NOMO-1 treated with dmso at 0.1 percent for 144 hours (cell line): ENCODE results near the gene PTPN3.
A peak's percentile ranks its signal among the peaks of the same experiment; 100 is the strongest.

Experiments used
- DNase-seq: peaks from one replicate; lab custom pipeline; 2025; ENCODE audit not compliant: unreplicated experiment; lab: John Stamatoyannopoulos, UW

The PTPN3 gene

GRCh38 chr9:109478051-109478563 lies 20.0 kb downstream of the PTPN3 start:
- no peak for DNase-seq

GRCh38 chr9:109477258-109478050 lies 20.7 kb downstream of the PTPN3 start:
- peak; percentile 67 for DNase-seq

GRCh38 chr9:109476642-109477257 lies 21.4 kb downstream of the PTPN3 start:
- no peak for DNase-seq

- DNase-seq = no peak
Measured at GRCh38 chr9:109475526-109475925, 22.6 kb downstream of the PTPN3 start.

GRCh38 chr9:109474944-109475343 lies 23.2 kb downstream of the PTPN3 start:
- DNase-seq = no peak

DNA sequence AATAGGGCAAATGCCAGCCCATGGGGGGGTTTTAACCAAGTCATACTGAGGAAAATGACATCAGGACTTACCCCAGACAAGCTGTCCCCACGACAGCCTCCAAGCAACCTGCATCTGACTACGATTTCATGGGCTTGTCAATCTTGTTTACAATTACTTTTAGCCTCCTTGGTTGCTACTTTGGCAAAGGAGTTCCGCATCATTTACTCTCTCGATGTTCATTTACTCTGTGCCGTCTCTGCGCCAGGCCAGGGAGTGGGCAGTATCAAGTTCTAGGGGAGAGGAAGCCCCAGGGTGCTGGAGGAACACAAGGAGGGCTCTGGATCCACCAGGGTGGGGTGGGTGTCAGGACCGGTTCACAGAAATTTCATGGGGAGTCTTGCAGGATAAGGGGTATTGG lies 23.9 kb downstream of the PTPN3 start:
- no peak for DNase-seq

GRCh38 chr9:109473329-109473728 lies 24.8 kb downstream of the PTPN3 start:
- no peak for DNase-seq

DNA sequence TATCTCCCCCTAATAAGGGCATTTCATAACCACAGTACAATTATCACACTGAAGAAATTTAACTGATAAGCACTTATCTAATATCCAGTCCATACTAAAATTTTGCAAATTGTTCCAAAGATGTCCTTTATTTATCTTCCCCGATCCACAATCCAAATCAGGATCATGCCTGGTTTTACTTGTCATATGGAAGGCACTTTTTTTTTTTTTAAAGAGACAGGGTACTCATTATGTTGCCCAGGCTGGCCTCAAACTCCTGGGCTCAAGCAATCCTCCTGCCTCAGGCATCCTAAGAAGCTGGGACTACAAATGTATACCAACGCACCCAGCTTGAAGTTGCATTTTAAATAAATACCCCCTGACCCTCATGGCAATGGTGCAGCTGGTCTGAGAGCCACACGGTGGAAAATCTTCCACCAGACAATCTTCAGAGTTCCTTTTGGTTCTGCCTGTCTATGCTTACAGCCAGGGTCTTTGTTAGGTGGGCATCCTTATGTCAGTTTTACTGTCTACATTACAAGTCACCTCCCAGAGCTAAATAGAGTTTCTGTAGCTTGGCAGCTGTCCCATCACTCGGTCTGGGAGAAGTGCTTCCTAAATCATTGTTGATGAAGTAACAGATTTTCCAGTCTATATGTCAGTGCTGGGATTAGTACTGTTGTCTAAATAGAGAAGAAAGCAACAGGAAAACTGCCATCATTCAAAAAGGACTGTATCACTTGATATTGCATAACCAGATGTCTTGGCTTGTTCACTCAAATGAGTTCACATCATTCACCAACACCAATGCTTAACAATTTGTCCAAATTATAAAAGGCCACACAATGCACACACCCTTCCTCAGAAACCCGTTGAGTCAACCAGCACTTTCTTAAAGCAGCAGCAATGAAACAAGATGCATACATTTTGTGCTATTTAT lies 26.4 kb downstream of the PTPN3 start:
- DNase-seq = no peak

GRCh38 chr9:109469646-109470358 lies 28.3 kb downstream of the PTPN3 start:
- peak; percentile 24 for DNase-seq

DNA sequence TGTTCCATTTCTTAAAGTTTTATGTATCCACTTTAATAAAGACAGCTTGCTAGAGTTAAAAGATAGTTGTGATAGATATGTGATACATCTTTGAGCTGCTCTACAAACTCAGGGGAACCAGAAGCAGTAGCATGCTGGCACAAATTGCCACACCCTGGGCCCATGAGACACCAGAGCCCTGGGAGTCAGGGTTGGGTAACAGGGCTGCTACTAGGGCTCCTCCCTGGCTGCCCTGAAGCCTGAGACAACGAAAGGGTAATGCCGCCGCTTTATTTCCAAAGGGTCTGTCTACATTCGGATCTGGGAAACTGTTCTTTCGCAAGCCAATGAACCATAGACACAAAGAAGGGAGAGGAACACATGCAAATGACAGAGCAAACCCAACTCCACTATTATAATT lies 29.2 kb downstream of the PTPN3 start:
- DNase-seq = peak; percentile 61

- DNase-seq = peak; percentile 76
Measured at GRCh38 chr9:109467936-109468335, 30.2 kb downstream of the PTPN3 start.

DNA sequence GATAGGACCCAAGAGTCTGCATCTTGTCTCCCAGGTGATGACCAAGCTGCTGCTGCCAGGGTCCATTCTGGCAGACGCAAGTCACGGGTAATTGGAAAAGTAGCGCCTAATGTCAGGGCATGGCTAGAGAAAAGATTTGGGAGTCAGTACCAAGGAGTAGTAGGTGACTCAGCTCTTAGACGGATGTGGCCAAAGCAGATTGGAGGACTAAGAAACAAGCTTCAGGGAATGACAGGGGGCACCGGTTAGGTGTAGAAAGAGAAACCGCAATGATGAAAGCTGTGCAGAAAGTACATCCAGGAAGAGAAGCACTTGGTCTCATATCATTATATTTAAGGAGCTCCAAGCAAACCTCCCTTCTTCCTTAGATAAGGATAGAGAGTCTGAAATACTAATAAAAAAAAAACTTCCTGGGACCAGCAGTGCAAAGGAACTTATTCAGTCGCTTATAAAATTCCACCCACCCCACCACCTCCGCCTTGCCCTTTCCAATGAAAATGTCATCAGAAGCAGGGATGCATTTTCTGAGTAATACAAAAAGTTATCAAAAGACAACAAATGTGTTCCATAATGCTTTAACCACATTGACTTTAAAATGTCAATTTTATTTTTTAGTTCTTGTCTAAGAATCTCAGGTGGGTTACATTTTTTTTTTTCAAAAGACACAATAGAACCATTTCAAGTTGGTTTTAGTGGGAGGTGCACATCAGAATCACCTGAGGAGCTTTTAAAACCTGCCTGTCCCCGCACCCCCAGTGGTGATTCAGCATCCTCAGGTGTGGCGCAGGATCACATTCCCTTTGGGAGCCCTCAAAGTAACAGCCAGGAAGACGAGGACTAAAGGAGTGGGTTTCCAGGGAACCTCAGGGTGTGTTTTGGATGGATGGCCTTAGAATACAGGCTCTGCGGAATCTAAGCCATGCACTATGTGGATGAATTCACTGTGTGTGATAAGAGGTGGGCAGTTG lies 31.2 kb downstream of the PTPN3 start:
- no peak for DNase-seq

DNA sequence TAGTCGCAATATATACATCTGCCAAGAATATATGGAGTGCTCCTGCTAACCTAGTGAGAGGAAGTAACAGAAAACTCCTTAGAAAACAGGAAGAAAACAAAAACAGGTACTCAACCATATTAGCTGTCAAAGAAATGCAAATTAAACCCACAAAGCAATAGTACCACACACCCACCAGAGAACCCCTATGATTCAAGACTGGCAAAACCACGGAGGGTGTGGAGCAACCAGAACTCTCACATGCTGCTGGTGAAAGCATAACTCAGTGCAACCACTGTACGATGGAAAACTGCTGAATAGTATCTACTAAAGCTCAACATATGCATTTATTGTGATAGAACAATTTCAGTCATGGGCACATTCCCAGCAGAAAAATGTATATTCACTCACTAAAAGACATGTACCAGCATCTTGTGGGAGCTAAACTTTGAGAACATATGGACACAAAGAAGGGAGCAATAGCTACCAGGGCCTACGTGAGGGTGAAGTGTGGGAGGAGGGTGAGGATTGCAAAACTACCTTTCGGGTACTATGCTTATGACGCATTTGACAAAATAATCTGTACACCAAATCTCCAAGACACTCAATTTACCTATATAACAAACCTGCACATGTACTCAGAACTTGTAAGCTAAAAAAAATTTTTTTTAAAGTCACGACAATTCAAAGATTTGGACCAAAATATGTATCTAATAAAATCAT lies 34.0 kb downstream of the PTPN3 start:
- peak; percentile 1 for DNase-seq

DNA sequence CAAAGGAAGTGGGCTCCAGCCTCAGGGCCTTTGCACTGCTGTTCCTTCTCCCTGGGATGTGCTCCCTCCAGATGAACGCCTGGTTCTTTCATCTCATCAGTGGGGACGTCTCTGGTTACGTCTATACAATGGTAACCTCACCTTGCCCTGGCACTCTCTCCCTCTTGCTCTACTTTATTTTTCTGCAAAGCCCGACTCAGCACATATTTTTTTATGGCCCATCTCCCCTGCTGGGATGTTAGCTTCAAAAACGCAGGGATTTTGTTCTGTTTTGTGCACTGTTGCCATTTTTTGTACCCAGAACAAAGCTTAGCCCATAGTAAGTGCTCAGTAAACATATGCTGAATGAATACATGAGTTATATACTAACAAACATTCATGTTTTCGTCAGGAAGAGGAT lies 37.5 kb downstream of the PTPN3 start:
- no peak for DNase-seq

- DNase-seq = no peak
Measured at GRCh38 chr9:109459423-109459822, 38.7 kb downstream of the PTPN3 start.

- DNase-seq = no peak
Measured at GRCh38 chr9:109458453-109459211, 39.5 kb downstream of the PTPN3 start.

DNA sequence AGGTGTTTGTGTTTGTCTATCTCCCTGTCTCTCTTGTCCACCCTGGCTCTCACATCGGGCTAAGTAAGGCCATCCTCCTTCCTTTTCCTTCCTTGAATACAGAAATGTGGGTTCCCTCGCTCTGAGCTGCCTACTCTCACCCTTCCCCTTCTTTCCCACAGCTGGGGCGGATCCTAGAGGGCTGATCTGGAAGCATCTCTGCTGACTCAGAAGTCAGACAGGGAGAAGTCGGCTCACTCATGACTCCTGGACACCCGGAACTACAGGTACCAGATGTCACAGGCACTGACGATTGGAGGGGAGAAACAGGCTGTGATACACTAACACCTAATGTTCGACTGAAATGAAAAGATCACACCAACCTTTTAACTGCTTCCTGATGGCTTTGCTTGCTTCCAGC lies 41.3 kb downstream of the PTPN3 start:
- DNase-seq = no peak

- no peak for DNase-seq
Measured at GRCh38 chr9:109455861-109456260, 42.2 kb downstream of the PTPN3 start.
